Measurements from ENCODE around the gene HAT1.

HAT1 gene

DNA sequence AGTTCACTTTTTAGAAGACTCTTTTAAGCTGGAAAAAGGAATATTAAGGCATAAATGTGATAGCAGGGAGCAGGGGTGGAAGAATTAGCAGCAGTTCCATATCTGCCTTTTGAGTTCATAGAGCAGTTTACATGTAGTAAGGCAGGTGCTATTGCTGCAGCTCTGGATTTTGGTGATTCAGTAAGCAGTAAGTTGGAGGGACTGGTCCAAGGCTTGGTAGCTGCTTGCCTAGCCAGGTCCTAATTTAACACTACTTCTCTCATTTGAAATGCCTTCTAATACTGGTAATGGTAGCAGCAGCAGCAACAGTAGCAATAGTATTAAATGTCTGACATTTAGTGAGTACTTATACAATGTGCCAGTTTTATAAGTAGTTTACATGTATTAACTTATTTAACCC lies 30.0 kb downstream of the HAT1 start:
- Histone ChIP-seq H3K36me3 (ENCODE audit: insufficient read depth, insufficient read length, low read length) (peaks cover 33% of the 10 kb centered on the region), H3K4me3 (ENCODE audit: insufficient read length, low read depth) (no peak overlapping the region), H3K9me3 (ENCODE audit: insufficient read depth, low read length) (no peaks in the 10 kb centered on the region), H3K9ac (ENCODE audit: insufficient read length, low read depth) (no peak overlapping the region), H3K27me3 (ENCODE audit: insufficient read depth, insufficient read length) (no peaks in the 10 kb centered on the region), H3K4me1 (ENCODE audit: insufficient read depth, insufficient read length) (no peaks in the 10 kb centered on the region)
- TF ChIP-seq SUZ12 (IDR thresholded peaks at IDR 0.05; ENCODE audit: extremely low read depth, insufficient read depth, insufficient read length) (no peak), ZNF274 (IDR thresholded peaks at IDR 0.05; ENCODE audit: low read depth, low read length) (no peak), YY1 (IDR thresholded peaks at IDR 0.05; ENCODE audit: insufficient read depth, insufficient read length) (no peak)
- DNase-seq (ENCODE audit: low read depth, low spot score), result no peak

DNA sequence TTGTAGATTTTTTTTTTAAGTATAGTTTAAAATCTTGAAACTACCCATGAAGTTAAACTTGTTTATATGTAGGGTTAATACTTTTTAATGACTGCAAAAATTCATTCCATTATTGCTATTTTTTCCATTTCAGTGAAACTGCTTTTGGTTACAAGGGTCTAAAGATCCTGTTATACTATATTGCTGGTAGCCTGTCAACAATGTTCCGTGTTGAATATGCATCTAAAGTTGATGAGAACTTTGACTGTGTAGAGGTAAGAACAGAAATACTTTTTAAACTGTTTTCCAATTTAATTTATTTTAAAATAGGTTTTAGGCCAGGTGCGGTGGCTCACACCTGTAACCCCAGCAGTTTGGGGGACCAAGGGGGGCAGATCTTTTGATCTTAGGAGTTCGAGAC lies 30.5 kb downstream of the HAT1 start:
- no peaks in the 10 kb centered on the region for H3K4me1 ChIP-seq (ENCODE audit: insufficient read depth, insufficient read length)
- no peak overlapping the region for H3K9ac ChIP-seq (ENCODE audit: insufficient read length, low read depth)
- H3K36me3 ChIP-seq (ENCODE audit: insufficient read depth, insufficient read length, low read length), result peaks cover 36% of the 10 kb centered on the region
- no peak for DNase-seq (ENCODE audit: low read depth, low spot score)
- no peak overlapping the region for H3K4me3 ChIP-seq (ENCODE audit: insufficient read length, low read depth)
- TF ChIP-seq YY1 (IDR thresholded peaks at IDR 0.05; ENCODE audit: insufficient read depth, insufficient read length), result no peak
- no peak for TF ChIP-seq ZNF274 (IDR thresholded peaks at IDR 0.05; ENCODE audit: low read depth, low read length)
- no peak for TF ChIP-seq SUZ12 (IDR thresholded peaks at IDR 0.05; ENCODE audit: extremely low read depth, insufficient read depth, insufficient read length)
- no peaks in the 10 kb centered on the region for H3K27me3 ChIP-seq (ENCODE audit: insufficient read depth, insufficient read length)
- H3K9me3 ChIP-seq (ENCODE audit: insufficient read depth, low read length), result no peaks in the 10 kb centered on the region

DNA sequence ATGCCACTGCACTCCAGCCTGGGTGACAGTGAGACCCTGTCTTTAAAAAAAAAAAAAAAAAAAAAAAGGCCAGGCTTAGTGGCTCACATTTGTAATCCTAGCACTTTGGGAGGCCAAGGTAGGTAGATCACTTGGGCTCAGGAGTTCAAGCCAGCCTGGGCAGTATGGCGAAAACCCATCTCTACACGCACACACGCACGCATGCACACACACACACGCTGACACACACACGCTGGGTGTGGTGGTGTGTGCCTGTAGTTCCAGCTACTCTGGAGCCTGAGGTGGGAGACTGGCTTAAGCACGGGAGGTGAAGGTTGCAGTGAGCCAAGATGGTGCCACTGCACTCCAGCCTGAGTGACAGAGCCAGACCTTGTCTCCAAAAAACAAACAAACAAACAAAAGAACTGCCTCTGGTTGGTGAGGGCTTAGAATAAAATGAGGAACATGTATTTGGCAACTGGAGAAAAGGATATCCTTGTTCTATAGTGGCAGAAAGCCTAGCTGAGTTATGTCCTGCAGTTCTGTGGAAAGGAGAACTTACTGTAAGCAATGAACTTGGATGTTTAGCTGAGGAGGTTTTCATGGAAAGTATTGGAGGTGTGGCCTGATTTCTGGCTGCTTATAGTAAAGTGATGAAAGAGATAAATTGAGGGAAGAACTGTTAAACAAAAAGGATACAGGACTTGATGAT lies 34.0 kb downstream of the HAT1 start:
- H3K36me3 ChIP-seq (ENCODE audit: insufficient read depth, insufficient read length, low read length), result peaks cover 34% of the 10 kb centered on the region
- no peak overlapping the region for H3K9ac ChIP-seq (ENCODE audit: insufficient read length, low read depth)
- no peaks in the 10 kb centered on the region for H3K27me3 ChIP-seq (ENCODE audit: insufficient read depth, insufficient read length)
- H3K9me3 ChIP-seq (ENCODE audit: insufficient read depth, low read length), result no peaks in the 10 kb centered on the region
- no peak for DNase-seq (ENCODE audit: low read depth, low spot score)
- H3K4me1 ChIP-seq (ENCODE audit: insufficient read depth, insufficient read length), result no peaks in the 10 kb centered on the region
- no peak for TF ChIP-seq YY1 (IDR thresholded peaks at IDR 0.05; ENCODE audit: insufficient read depth, insufficient read length)
- no peak for TF ChIP-seq SUZ12 (IDR thresholded peaks at IDR 0.05; ENCODE audit: extremely low read depth, insufficient read depth, insufficient read length)
- no peak for TF ChIP-seq ZNF274 (IDR thresholded peaks at IDR 0.05; ENCODE audit: low read depth, low read length)
- H3K4me3 ChIP-seq (ENCODE audit: insufficient read length, low read depth), result no peak overlapping the region

DNA sequence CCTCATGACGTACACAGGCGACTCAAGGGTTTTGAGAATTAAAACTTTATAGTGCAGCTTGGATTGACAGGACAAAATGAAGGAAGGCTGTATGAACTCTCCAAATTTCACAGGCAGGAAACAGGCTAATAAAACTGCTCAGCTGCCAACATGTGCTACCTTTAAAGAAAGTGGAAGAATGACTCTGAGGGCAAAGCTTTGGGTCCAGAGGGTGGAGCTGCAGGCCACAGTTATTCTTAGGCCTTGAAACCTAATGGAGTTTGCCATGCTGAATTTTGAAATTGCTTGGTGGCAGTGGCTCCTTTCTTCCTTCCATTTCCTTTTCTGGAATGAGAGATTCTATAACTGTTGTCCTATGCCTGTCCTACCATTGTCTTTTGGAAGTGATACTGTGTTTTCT lies 34.8 kb downstream of the HAT1 start:
- no peak for TF ChIP-seq YY1 (IDR thresholded peaks at IDR 0.05; ENCODE audit: insufficient read depth, insufficient read length)
- no peak for TF ChIP-seq ZNF274 (IDR thresholded peaks at IDR 0.05; ENCODE audit: low read depth, low read length)
- no peak for TF ChIP-seq SUZ12 (IDR thresholded peaks at IDR 0.05; ENCODE audit: extremely low read depth, insufficient read depth, insufficient read length)
- no peaks in the 10 kb centered on the region for H3K4me1 ChIP-seq (ENCODE audit: insufficient read depth, insufficient read length)
- peaks cover 29% of the 10 kb centered on the region for H3K36me3 ChIP-seq (ENCODE audit: insufficient read depth, insufficient read length, low read length)
- no peak overlapping the region for H3K9ac ChIP-seq (ENCODE audit: insufficient read length, low read depth)
- H3K27me3 ChIP-seq (ENCODE audit: insufficient read depth, insufficient read length), result no peaks in the 10 kb centered on the region
- H3K9me3 ChIP-seq (ENCODE audit: insufficient read depth, low read length), result no peaks in the 10 kb centered on the region
- no peak overlapping the region for H3K4me3 ChIP-seq (ENCODE audit: insufficient read length, low read depth)
- no peak for DNase-seq (ENCODE audit: low read depth, low spot score)

DNA sequence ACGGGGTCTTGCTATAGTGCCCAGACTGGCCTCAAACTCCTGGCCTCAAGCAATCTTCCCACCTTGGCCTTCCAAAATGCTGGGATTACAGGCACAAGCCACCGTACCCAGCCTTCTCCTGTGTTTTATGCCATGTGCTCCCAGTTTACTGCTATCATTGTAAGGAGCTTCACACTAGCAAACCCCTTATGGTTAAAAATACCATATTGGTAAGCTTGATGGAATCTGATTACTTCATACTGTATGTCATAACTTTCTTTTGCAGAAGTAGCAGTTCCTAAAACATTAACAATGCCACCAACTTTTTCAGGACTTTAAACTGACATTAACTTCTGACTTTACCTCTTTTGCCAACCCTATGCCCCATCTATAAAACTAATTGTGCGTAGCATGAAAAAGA lies 36.2 kb downstream of the HAT1 start:
- DNase-seq (ENCODE audit: low read depth, low spot score), result no peak
- Histone ChIP-seq H3K36me3 (ENCODE audit: insufficient read depth, insufficient read length, low read length) (peaks cover 22% of the 10 kb centered on the region), H3K27me3 (ENCODE audit: insufficient read depth, insufficient read length) (no peaks in the 10 kb centered on the region), H3K4me3 (ENCODE audit: insufficient read length, low read depth) (no peak overlapping the region), H3K4me1 (ENCODE audit: insufficient read depth, insufficient read length) (no peaks in the 10 kb centered on the region), H3K9ac (ENCODE audit: insufficient read length, low read depth) (no peak overlapping the region), H3K9me3 (ENCODE audit: insufficient read depth, low read length) (no peaks in the 10 kb centered on the region)
- TF ChIP-seq YY1 (IDR thresholded peaks at IDR 0.05; ENCODE audit: insufficient read depth, insufficient read length) (no peak), SUZ12 (IDR thresholded peaks at IDR 0.05; ENCODE audit: extremely low read depth, insufficient read depth, insufficient read length) (no peak), ZNF274 (IDR thresholded peaks at IDR 0.05; ENCODE audit: low read depth, low read length) (no peak)

DNA sequence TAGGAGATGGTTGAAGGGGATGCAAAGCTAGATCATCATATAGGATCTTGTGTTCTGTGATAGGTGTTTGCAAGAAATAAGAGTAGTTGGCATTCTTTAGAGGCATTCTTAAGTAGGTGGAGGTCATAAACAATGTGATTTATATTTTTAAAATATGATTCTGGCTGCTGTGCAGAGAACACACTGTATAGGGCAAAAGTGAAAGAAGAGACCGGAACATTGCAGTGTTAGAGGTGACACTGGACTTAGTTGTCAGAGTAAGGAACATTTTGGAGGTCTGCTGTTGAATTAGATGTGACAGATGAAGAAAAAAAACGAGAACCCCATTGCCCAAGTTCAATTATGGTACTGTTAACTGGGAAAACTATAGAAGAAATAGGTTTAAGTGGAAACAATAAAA lies 37.7 kb downstream of the HAT1 start:
- H3K9ac ChIP-seq (ENCODE audit: insufficient read length, low read depth), result no peak overlapping the region
- TF ChIP-seq YY1 (IDR thresholded peaks at IDR 0.05; ENCODE audit: insufficient read depth, insufficient read length) (no peak), ZNF274 (IDR thresholded peaks at IDR 0.05; ENCODE audit: low read depth, low read length) (no peak), SUZ12 (IDR thresholded peaks at IDR 0.05; ENCODE audit: extremely low read depth, insufficient read depth, insufficient read length) (no peak)
- H3K4me3 ChIP-seq (ENCODE audit: insufficient read length, low read depth), result no peak overlapping the region
- DNase-seq (ENCODE audit: low read depth, low spot score), result no peak
- H3K36me3 ChIP-seq (ENCODE audit: insufficient read depth, insufficient read length, low read length), result peaks cover 18% of the 10 kb centered on the region
- H3K27me3 ChIP-seq (ENCODE audit: insufficient read depth, insufficient read length), result no peaks in the 10 kb centered on the region
- H3K9me3 ChIP-seq (ENCODE audit: insufficient read depth, low read length), result no peaks in the 10 kb centered on the region
- no peaks in the 10 kb centered on the region for H3K4me1 ChIP-seq (ENCODE audit: insufficient read depth, insufficient read length)

DNA sequence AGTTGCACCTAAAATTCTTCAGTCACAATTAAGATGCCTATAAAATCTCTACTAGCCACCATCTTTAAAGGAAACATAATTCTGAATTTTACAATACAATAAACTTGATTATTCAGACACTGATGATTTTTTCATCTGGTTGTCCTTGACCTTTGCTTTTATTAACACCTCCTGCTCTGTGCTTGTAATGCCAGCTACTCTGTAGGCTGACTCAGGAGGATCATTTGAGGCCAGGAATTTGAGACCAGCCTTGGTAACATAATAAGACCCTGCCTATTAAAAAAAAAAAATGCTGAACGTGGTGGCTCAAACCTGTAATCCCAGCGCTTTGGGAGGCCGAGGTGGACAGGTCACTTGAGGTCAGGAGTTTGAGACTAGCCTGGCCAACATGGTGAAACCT lies 38.3 kb downstream of the HAT1 start:
- DNase-seq (ENCODE audit: low read depth, low spot score), result no peak
- Histone ChIP-seq H3K4me3 (ENCODE audit: insufficient read length, low read depth) (no peak overlapping the region), H3K4me1 (ENCODE audit: insufficient read depth, insufficient read length) (no peaks in the 10 kb centered on the region), H3K9me3 (ENCODE audit: insufficient read depth, low read length) (no peaks in the 10 kb centered on the region), H3K36me3 (ENCODE audit: insufficient read depth, insufficient read length, low read length) (peaks cover 19% of the 10 kb centered on the region), H3K27me3 (ENCODE audit: insufficient read depth, insufficient read length) (no peaks in the 10 kb centered on the region), H3K9ac (ENCODE audit: insufficient read length, low read depth) (no peak overlapping the region)
- TF ChIP-seq SUZ12 (IDR thresholded peaks at IDR 0.05; ENCODE audit: extremely low read depth, insufficient read depth, insufficient read length), result no peak
